KOPT-K1 (cell line): ENCODE data around the gene MAJIN.
A peak's percentile ranks its signal among the peaks of the same experiment; 100 is the strongest.

Source experiments
- H3K27ac ChIP-seq: fragments of 200-600 bp; sonication (generic); 2 replicates; pipeline ENCODE4 v1.5.1; 2016; ENCODE audit warnings: antibody characterized with exemption, mild to moderate bottlenecking, low read depth, low read length; ENCODE audit not compliant: poor library complexity, severe bottlenecking
- H3K36me3 ChIP-seq: fragments of 200-600 bp; sonication (generic); 2 replicates; pipeline ENCODE4 v1.5.1; 2017; ENCODE audit warnings: antibody characterized with exemption, mild to moderate bottlenecking, low read length, moderate library complexity; ENCODE audit not compliant: insufficient read depth
- H3K9me3 ChIP-seq: fragments of 200-600 bp; sonication (generic); 2 replicates; pipeline ENCODE4 v1.5.1; 2017; ENCODE audit warnings: antibody characterized with exemption, low read length, mild to moderate bottlenecking; ENCODE audit not compliant: insufficient read depth, poor library complexity, severe bottlenecking

MAJIN gene

GRCh38 chr11:64929625-64930024 lies 42.3 kb downstream of the MAJIN start:
- no peaks in the 10 kb centered on the region for H3K36me3 ChIP-seq
- no peak overlapping the region for H3K27ac ChIP-seq
- no peaks in the 10 kb centered on the region for H3K9me3 ChIP-seq

GRCh38 chr11:64928957-64929356 lies 43.0 kb downstream of the MAJIN start:
- H3K36me3 ChIP-seq = no peaks in the 10 kb centered on the region
- H3K9me3 ChIP-seq = no peaks in the 10 kb centered on the region
- no peak overlapping the region for H3K27ac ChIP-seq

- no peaks in the 10 kb centered on the region for H3K9me3 ChIP-seq
- H3K36me3 ChIP-seq = no peaks in the 10 kb centered on the region
- H3K27ac ChIP-seq = no peak overlapping the region
These were observed 45.2 kb downstream of the MAJIN start for GRCh38 chr11:64926689-64927088.

GRCh38 chr11:64925536-64926436 lies 46.1 kb downstream of the MAJIN start:
- no peak overlapping the region for H3K27ac ChIP-seq
- H3K9me3 ChIP-seq = no peaks in the 10 kb centered on the region
- no peaks in the 10 kb centered on the region for H3K36me3 ChIP-seq

- Histone ChIP-seq H3K36me3 (no peaks in the 10 kb centered on the region), H3K27ac (peak overlapping the region; percentile 58), H3K9me3 (no peaks in the 10 kb centered on the region)
These were observed 47.0 kb downstream of the MAJIN start for GRCh38 chr11:64924910-64925284.

- peak within 1 kb of the TSS; percentile 58 for H3K27ac ChIP-seq
- H3K36me3 ChIP-seq = no peaks in the 10 kb centered on the region
- no peaks in the 10 kb centered on the region for H3K9me3 ChIP-seq
These were observed 47.7 kb downstream of the MAJIN start, which contains the start of gene PPP2R5B for GRCh38 chr11:64923944-64924909. Gene PPP2R5B, plus strand, starts transcription at chr11:64924689. Its CDS starts 1,046 bp downstream, at chr11:64925735.

GRCh38 chr11:64923151-64923661 lies 48.7 kb downstream of the MAJIN start:
- Histone ChIP-seq H3K9me3 (no peaks in the 10 kb centered on the region), H3K36me3 (no peaks in the 10 kb centered on the region), H3K27ac (no peak overlapping the region)

DNA sequence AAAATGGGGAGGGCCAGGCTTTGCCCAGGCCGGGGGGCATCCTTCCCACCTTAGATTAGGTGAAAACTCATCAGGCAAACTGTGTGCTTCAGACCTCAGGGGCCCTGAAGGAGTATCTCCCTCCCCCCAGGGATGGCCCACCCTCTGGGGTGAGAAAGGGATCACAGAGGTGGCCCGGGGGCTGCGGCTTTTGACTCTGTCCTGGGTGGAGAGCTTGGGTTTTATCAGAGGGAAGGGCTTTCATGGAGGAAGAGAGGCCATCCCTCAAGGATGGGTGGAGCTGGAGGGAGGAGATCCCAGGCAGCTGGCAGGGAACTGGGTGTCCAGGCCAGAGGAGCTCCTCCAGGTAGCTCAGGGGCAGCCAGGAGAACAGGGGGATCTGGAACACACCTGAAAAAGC lies 50.5 kb downstream of the MAJIN start:
- Histone ChIP-seq H3K27ac (no peak overlapping the region), H3K36me3 (no peaks in the 10 kb centered on the region), H3K9me3 (no peaks in the 10 kb centered on the region)

- H3K27ac ChIP-seq = no peak overlapping the region
These were observed 51.8 kb downstream of the MAJIN start for GRCh38 chr11:64920124-64920523.

DNA sequence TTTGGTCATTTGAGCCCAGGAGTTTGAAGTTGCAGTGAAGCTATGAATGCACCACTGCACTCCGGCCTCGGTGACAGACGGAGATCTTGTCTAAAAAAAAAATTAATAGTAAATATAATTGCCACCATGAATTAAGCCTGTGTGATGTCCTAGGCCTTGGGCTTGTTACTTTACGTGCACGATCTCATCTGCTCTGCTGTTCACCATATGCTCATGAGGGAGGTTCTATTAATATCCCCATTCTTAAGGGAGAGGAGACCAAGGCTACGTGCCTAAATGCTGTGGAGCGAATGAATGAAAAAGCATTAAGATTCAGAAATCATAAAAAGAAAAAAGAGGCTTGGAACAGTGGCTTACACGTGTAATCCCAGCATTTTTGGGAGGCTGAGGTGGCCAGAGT lies 52.3 kb downstream of the MAJIN start:
- H3K9me3 ChIP-seq = no peaks in the 10 kb centered on the region
- H3K27ac ChIP-seq = no peak overlapping the region
- H3K36me3 ChIP-seq = no peaks in the 10 kb centered on the region

More at GRCh38 chr11:64920124-64920523, 51.8 kb downstream of the MAJIN start:
- Histone ChIP-seq H3K9me3 (no peaks in the 10 kb centered on the region), H3K36me3 (no peaks in the 10 kb centered on the region)

DNA sequence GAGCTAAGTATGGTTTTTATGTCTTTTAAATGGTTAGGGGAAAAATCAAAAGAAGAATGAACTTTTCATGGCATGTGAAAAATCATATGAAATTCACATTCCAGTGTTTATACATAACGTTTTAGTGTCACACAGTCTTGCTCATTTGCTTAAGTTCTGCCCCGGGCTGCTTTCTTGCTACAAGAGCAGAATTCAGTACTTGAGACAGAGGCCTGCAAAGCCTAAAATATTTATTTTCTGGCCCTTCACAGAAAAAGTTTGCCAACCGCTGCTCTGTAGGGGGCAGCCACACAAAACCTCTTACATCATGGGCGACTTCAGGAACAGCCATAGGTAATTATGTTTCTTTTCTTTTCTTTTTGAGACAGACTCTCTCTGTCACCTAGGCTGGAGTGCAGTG lies 53.9 kb downstream of the MAJIN start:
- peaks cover 10% of the 10 kb centered on the region for H3K36me3 ChIP-seq
- H3K9me3 ChIP-seq = no peaks in the 10 kb centered on the region
- H3K27ac ChIP-seq = peak overlapping the region; percentile 51

- H3K9me3 ChIP-seq = no peaks in the 10 kb centered on the region
- H3K27ac ChIP-seq = peak overlapping the region; percentile 51
These were observed 54.3 kb downstream of the MAJIN start for GRCh38 chr11:64917663-64917995.

GRCh38 chr11:64916775-64917662 lies 54.9 kb downstream of the MAJIN start, which contains the start of gene ATG2A:
Gene ATG2A, minus strand, starts transcription at chr11:64917209. Its CDS starts 74 bp downstream, at chr11:64917135.
- Histone ChIP-seq H3K9me3 (no peaks in the 10 kb centered on the region), H3K36me3 (peaks cover 19% of the 10 kb centered on the region), H3K27ac (peak within 1 kb of the TSS; percentile 76)

More at GRCh38 chr11:64917663-64917995, 54.3 kb downstream of the MAJIN start:
- H3K36me3 ChIP-seq = peaks cover 14% of the 10 kb centered on the region
